Gastrocnemius medialis (tissue), 4 donors: ENCODE results near the gene DENND1A.

Experiments used
- POLR2A ChIP-seq, 2 donors: fragments of 450-650 bp; IDR thresholded peaks; one replicate each; pipeline ENCODE4 v1.6.1; 2017; ENCODE audit warnings: antibody characterized with exemption in 2 of 2, mild to moderate bottlenecking in 2 of 2, moderate library complexity in 2 of 2
- TF ChIP-seq, protein P1 (sequence below), 5 experiments: fragments of 450-650 bp in 3 of 5; fragments of 200-600 bp in 2 of 5; sonication (generic) in 2 of 5; IDR thresholded peaks in 4 of 5; conservative IDR thresholded peaks in 1 of 5; 1 replicate in 4 of 5; 2 replicates in 1 of 5; pipeline ENCODE4 v1.5.1; 2016 to 2019; ENCODE audit warnings: antibody characterized with exemption in 5 of 5, mild to moderate bottlenecking in 3 of 5, moderate library complexity in 3 of 5

DNA sequence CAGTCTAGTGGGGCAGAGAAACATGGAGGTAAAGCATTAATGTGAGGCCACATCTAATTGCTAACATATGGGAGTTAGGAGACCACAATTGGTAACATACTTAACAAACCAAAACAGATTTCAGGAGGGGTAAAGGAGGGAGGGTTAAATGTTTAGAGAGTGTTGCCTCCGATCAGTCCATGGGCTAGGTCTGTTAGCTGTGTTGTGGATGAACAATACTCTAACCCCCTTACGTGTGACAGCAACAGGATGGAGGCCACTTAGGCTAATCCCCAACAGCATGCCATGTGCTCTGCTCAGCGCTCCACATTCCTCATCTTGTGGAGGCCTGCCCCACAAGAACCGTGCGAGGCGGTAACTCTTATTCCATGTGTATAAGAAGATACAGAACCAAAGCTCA is 406.9 kb downstream of the DENND1A start:
- TF ChIP-seq, protein P1, sequence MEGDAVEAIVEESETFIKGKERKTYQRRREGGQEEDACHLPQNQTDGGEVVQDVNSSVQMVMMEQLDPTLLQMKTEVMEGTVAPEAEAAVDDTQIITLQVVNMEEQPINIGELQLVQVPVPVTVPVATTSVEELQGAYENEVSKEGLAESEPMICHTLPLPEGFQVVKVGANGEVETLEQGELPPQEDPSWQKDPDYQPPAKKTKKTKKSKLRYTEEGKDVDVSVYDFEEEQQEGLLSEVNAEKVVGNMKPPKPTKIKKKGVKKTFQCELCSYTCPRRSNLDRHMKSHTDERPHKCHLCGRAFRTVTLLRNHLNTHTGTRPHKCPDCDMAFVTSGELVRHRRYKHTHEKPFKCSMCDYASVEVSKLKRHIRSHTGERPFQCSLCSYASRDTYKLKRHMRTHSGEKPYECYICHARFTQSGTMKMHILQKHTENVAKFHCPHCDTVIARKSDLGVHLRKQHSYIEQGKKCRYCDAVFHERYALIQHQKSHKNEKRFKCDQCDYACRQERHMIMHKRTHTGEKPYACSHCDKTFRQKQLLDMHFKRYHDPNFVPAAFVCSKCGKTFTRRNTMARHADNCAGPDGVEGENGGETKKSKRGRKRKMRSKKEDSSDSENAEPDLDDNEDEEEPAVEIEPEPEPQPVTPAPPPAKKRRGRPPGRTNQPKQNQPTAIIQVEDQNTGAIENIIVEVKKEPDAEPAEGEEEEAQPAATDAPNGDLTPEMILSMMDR (IDR thresholded peaks at IDR 0.05 in 4 of 5, conservative IDR thresholded peaks at IDR 0.05 in 1 of 5) = no peak
- TF ChIP-seq POLR2A (IDR thresholded peaks at IDR 0.05) = no peak
